ENCODE measurements around the gene SETX.

Gene SETX

DNA sequence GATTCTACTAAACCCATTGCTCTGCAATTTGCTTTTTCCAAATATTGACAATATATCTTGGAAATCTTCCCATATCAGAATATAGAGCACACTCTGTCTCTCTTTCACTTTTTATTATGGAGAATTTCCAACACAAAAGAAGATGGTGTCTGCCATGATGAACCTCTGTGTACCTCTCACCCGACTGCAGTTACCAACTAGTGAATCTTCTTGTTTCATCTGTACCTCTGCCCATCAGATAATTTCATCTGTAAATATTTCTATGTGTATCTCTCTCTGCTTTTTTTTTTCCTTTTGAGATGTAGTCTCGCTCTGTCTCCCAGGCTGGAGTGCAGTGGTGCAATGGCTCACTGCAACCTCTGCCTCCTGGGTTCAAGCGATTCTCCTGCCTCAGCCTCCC is 130.1 kb downstream of the SETX start:
- no peak for DNase-seq (ENCODE audit: low read depth in 1 of 2, low spot score in 1 of 2)

DNA sequence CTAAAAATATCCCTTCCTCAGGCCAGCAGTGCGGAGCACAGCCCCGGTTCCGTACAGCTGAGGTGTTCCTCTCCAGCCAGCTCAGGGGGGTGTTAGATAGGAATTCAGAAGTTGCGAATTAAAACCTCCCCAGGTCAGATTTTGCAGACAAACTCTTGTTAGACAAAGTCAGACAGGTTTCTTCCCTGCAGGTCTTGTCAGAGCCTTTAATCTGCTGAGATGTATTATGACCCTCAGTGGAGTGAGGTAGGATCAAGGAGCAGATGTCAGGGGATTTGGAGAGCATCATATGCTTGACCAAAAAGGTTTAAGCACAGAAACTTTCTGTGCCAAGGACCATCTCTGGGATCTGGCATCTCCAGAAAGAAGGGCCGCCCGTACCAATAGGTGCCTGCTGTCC is 132.8 kb downstream of the SETX start:
- DNase-seq (ENCODE audit: low read depth in 1 of 2, low spot score in 1 of 2): no peak

DNA sequence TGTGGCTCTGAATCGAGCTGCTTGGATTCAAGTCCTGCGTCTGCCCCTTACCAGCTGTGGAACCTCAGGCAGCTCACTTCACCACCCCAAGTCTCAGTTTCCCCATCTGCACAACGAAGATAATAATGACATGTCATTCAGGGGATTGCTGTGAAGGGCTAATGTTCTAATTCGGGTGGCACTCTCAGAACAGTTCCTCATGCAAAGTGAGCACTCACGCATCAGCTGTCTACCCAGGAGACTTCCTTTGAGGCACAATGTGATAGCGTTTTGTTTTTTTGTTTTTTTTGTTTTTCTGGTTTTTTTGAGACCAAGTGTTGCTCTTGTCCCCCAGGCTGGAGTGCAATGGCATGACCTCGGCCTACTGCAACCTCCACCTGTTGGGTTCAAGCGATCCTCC is 136.6 kb downstream of the SETX start:
- no peak for DNase-seq (ENCODE audit: low read depth in 1 of 2, low spot score in 1 of 2)

- DNase-seq (ENCODE audit: low read depth in 1 of 2, low spot score in 1 of 2): no peak
Measured at GRCh38 chr9:132216861-132217619, 137.7 kb downstream of the SETX start.

GRCh38 chr9:132214027-132214622 is 140.7 kb downstream of the SETX start:
- DNase-seq (ENCODE audit: low read depth in 1 of 2, low spot score in 1 of 2): no peak

DNA sequence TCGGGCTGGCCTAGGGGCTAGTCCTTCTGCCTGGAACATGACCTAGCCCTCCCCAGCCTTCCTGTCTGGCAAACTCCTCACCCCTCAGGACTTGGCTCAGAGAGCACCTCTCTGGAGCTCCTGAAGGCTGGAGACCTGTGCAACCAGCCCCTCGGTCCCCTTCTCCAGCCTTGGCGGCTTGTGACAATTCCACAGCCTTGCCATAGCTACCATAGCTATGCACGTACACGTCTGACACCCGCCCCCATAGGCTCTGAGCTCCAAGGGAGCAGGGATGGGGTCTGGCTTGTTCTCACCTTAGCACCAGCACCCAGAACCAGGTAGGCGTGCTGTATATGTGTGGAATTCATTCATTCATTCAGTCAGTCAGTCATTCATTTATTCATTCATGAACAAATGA is 143.2 kb downstream of the SETX start:
- no peak for DNase-seq (ENCODE audit: low read depth in 1 of 2, low spot score in 1 of 2)
